Testis (tissue), 3 donors: Measurements from ENCODE around the gene XPNPEP3. TPM values are rescaled to one million over a fixed set of nuclear protein-coding genes. Genes with fewer than 3 reads are reported as not detected.

Experiments used
- DNase-seq: peaks from one replicate; pipeline ENCODE4 v3.0.0-alpha.2; 2019
- H3K27ac ChIP-seq, 2 donors: fragments of 200-600 bp; sonication (generic); one replicate each; pipeline ENCODE4 v1.5.1; 2019
- H3K27me3 ChIP-seq: fragments of 200-600 bp; sonication (generic); one replicate; pipeline ENCODE4 v1.5.1; 2019
- H3K36me3 ChIP-seq: fragments of 200-600 bp; sonication (generic); one replicate; pipeline ENCODE4 v1.5.1; 2017; ENCODE audit warnings: low read depth; ENCODE audit errors: missing control alignments
- H3K4me1 ChIP-seq: fragments of 200-600 bp; sonication (generic); one replicate; pipeline ENCODE4 v1.5.1; 2019
- H3K4me3 ChIP-seq, 2 donors: fragments of 200-600 bp; sonication (generic); one replicate each; pipeline ENCODE4 v1.5.1; 2017 to 2019
- H3K9me3 ChIP-seq: fragments of 200-600 bp; sonication (generic); one replicate; pipeline ENCODE4 v1.5.1; 2017
- CTCF ChIP-seq, 3 experiments: fragments of 450-650 bp in 2 of 3; fragments of 200-600 bp in 1 of 3; sonication (generic) in 1 of 3; IDR thresholded peaks; one replicate each; pipeline ENCODE4 v1.5.1; 2016 to 2019; ENCODE audit warnings: antibody characterized with exemption in 3 of 3, mild to moderate bottlenecking in 2 of 3, moderate library complexity in 1 of 3
- POLR2A ChIP-seq: fragments of 450-650 bp; IDR thresholded peaks from one replicate; pipeline ENCODE4 v1.6.1; 2017; ENCODE audit warnings: antibody characterized with exemption, mild to moderate bottlenecking, moderate library complexity
- WGBS, 2 donors: methylation state at CpG; one replicate each; pipeline ENCODE4 v1.1.5; 2018; 5-methylcytosine and 5-hydroxymethylcytosine counted together
- intact Hi-C: fragments of 100-400 bp; cut with DNase I; formaldehyde crosslinking; loops from one replicate; pipeline ENCODE4 v1.15.1; 2023; ENCODE audit warnings: low total_unique reads
- polyA plus RNA-seq: library from polyadenylated mRNA; stranded (reverse); fragments of 350-450 nt; fragmentation: Illumina TruSeq; extraction: RNeasy Lipid Tissue Mini Kit (QIAGEN cat#74804); gene quantifications from one replicate; pipeline ENCODE4 v1.2.3, GENCODE V29; 2014; ENCODE audit warnings: low read depth, low replicate concordance; ENCODE audit not compliant: insufficient read depth
- total RNA-seq, 2 donors: library from RNA; depleted of rRNA; stranded (reverse); fragments of >200 nt; gene quantifications; one replicate each; pipeline ENCODE4 v1.2.3, GENCODE V29; 2016

The XPNPEP3 gene
- total and polyA plus RNA-seq, 3 donors from 2014 or later: 29.5 to 46.5 (median 43.5) TPM

- Histone ChIP-seq H3K27me3 (no peaks in the 10 kb centered on the region), H3K27ac (no peak overlapping the region), H3K4me1 (no peaks in the 10 kb centered on the region), H3K9me3 (no peaks in the 10 kb centered on the region), H3K4me3 (no peak overlapping the region), H3K36me3 (no peaks in the 10 kb centered on the region)
- DNase-seq: no peak
- intact Hi-C loops: no loop called here
- no peak for TF ChIP-seq CTCF (IDR thresholded peaks at IDR 0.05)
- no peak for TF ChIP-seq POLR2A
Observed at GRCh38 chr22:40889116-40889515, 32.2 kb downstream of the XPNPEP3 start.

- WGBS, 2 donors: 90 to 92% methylated on average over 3 of the region's 3 CpGs
- Histone ChIP-seq H3K36me3 (no peaks in the 10 kb centered on the region), H3K27me3 (no peaks in the 10 kb centered on the region), H3K27ac (no peak overlapping the region), H3K4me1 (no peaks in the 10 kb centered on the region), H3K4me3 (no peak overlapping the region), H3K9me3 (no peaks in the 10 kb centered on the region)
- TF ChIP-seq POLR2A (no peak), CTCF (IDR thresholded peaks at IDR 0.05) (no peak)
- intact Hi-C loops: no loop called here
- DNase-seq: no peak
Observed at GRCh38 chr22:40890881-40891280, 33.9 kb downstream of the XPNPEP3 start.

- no peak for DNase-seq
- Histone ChIP-seq H3K27me3 (no peaks in the 10 kb centered on the region), H3K36me3 (no peaks in the 10 kb centered on the region), H3K9me3 (no peaks in the 10 kb centered on the region), H3K4me1 (no peaks in the 10 kb centered on the region), H3K4me3 (no peak overlapping the region), H3K27ac (no peak overlapping the region)
- WGBS, 2 donors: 92 to 96% methylated on average over 4 of the region's 4 CpGs
- TF ChIP-seq CTCF (IDR thresholded peaks at IDR 0.05) (no peak), POLR2A (no peak)
- intact Hi-C loops: no loop called here
Observed at GRCh38 chr22:40894417-40894816, 37.5 kb downstream of the XPNPEP3 start.

GRCh38 chr22:40898850-40899357 is 42.0 kb downstream of the XPNPEP3 start:
- DNase-seq: no peak
- H3K4me1 ChIP-seq: no peaks in the 10 kb centered on the region
- no peaks in the 10 kb centered on the region for H3K36me3 ChIP-seq
- no peaks in the 10 kb centered on the region for H3K9me3 ChIP-seq
- no peaks in the 10 kb centered on the region for H3K27me3 ChIP-seq
- TF ChIP-seq POLR2A: no peak
- peak; percentile 20 to 38 (median 31) for TF ChIP-seq CTCF (IDR thresholded peaks at IDR 0.05)
- intact Hi-C loops: no loop called here
- no peak overlapping the region for H3K27ac ChIP-seq
- no peak overlapping the region for H3K4me3 ChIP-seq
- 45 to 47% methylated on average over 3 of the region's 3 CpGs for WGBS, 2 donors

GRCh38 chr22:40904101-40904500 is 47.2 kb downstream of the XPNPEP3 start:
- intact Hi-C loops: no loop called here
- 93 to 100% methylated on average over 1 of the region's 1 CpG for WGBS, 2 donors
- Histone ChIP-seq H3K4me3 (no peak overlapping the region), H3K36me3 (no peaks in the 10 kb centered on the region), H3K9me3 (no peaks in the 10 kb centered on the region), H3K27me3 (no peaks in the 10 kb centered on the region), H3K27ac (no peak overlapping the region), H3K4me1 (no peaks in the 10 kb centered on the region)
- DNase-seq: no peak
- TF ChIP-seq POLR2A (no peak), CTCF (IDR thresholded peaks at IDR 0.05) (no peak)
